ENCODE measurements around the gene SNW1.
"Not testable (repeated sequence)": the region's sequence is repeated elsewhere in the genome, so short reads cannot be mapped to it uniquely, and the experiment has no call there.

SNW1 gene

DNA sequence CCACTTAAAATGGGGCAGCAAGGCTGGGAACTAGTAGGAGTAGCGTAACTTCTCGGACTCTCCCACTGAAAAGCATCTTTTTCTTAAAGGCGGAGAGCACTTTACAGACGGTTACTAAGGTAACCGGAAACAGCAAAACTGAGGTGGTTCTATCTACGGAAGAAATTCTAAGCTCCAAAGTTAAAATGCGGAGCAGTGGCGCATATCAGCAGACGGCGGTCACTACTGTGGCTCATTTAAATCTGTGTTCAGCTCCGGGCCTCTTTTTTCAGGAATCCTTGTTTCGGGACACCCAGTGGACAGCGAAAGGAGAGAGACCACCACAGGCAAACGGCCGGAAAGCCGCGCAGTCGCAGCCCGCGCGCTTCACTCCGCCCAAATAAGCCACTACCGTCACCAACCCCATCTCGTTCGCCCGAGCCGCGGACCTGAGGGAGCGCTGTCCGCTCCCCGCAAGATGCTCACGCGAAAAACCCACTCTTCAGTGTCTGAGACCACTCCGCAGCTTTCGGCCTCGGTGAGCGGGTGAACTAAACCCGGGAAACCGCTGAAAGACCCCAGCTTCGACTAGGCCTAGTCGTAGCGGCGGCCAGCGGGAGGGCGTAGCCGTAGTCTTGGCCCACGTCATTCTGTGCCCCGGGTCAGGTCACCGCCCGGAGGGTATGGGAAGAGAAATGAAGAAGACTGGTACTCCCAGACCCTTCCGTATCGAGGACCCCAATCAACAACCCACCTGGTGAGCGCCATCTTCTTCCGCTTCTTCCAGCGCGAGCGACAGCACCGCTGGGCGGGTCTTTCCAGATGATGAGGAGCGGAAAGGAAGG, at the start of gene SNW1:
Gene SNW1 (minus strand): TSS at position 776 of the 824 bp plus-strand sequence. CDS start 29 bp downstream, at position 747.
- FAIRE-seq, result peak; percentile 77

DNA sequence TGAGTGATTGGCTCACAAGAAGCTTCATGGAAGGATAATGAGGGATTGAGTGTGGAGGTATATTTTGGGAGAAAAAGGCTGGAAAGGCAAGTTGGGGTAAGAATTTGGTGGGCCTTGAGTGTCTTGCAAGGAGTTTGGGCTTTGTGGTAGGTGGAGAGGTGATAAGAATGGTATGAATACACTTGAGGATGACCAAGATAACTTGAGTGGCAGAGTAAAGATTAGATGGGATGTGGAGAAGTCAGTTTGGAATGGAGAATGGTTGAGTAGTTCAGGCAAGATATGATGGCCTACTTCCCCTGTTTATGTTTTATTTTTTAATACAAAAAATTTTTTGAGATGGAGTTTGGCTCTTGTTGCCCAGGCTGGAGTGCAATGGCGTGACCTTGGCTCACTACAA, 48.1 kb upstream of the SNW1 start:
- no peak for FAIRE-seq

DNA sequence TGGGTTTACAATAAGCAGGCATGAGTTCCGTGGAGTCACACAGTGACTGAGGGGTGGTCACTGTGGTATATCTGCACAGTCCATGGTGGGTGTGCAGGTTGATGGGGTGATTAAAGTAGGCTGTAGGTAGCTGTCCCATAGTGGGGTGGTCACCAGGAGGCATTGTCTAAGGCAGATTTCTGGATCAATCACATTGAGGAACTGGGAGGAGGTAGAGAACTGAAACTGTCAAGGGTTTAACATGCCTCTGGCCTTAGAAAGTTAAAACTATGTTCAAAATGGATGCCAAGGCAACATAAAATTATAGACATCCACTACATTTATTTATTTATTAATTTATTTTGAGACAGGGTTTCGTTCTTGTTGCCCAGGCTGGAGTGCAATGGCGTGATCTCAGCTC, 47.3 kb upstream of the SNW1 start:
- FAIRE-seq, result no peak

DNA sequence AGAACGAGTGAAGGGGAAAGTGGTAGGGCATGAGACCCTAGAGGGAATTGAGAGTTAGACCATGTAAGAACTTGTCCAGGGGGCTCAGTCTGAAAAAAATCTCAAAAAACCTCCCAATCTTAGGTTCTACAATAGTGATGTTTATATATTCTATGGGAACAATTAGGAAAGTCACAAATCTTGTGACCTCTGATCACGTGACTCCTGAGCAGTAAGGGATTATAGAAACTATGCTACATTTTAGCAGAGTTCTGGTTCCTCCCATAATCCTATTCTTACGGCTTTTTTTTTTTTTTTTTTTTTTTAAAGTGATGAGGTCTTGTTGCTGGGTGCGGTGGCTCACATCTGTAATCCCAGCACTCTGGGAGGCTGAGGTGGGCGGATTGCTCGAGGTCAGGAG, 44.8 kb upstream of the SNW1 start:
- FAIRE-seq, result no peak

DNA sequence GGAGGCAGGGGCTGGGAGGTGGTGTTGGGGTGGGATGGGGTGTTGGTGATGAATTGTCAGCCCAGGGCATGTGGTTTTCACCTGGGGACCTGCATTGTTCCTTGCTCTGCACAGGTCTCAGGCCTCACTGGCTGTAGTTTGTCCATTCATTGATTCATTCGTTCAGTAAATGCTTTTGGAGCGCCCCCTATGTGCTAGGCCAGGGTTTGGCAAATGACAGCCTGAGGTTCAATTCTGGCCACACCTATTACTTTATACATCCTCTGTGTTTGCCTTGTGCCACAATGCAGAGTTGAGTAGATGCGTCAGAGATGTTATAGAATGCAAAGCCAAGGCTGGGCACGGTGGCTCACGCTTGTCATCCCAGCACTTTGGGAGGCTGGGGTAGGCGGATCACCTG, 43.6 kb upstream of the SNW1 start:
- FAIRE-seq, result no peak

DNA sequence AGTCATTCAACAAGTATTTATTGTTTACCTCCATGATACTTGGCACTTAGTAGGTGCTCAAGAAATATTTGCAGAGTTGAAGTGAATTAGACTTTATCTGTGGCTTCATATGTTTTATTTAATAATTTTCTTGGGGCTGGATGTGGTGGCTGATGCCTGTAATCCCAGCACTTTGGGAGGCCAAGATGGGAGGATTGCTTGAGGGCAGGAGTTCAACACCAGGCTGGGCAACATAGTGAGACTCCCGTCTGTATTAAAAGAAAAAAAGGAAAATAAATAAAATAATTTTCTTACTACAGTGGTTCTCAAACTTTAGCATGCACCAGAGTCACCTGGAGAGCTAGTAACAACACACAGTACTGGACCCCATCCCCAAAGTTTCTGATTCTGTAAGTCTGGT, 39.9 kb upstream of the SNW1 start:
- no peak for FAIRE-seq

DNA sequence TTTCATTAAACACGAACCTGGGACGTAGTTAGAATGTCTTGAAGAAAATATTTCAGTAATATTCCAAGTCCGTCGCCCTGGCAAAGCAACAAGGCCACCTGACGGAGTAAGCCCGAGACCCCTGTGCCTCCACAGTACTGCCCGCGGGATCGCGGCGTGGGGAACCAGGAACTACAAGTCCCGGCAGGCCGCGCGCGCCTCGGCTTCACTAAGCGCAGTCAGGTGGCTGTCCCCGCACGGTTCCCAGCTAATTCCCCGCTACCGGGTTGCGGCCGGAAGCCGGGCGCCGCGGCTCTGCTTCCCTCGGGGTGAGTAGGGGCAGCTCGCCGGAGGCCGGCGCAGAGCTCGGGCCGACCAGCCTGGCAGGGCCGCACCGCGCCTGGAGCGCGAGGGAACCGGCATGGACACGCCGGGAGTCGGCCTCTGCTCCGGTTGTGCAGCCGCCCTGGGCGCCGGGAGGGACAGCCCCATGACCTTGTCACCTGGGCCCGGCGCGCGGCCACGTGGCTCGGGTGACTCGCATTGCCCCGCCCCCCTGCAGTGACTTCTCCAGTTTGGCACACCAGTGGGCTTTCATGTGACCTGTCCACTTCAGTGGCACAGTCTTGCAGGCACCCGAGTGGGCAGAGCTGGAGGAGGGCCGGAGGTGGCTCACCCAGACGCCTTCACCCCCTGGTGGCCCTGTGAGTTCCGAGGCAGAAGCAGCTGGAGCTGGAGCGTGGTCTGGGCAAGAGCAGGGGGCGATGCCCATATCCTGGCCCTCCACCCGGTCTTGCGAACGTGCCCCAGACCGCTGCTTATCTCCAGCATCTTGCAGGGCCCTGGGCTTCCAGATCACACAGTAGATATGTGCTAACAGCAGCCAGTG, 39.1 kb upstream of the SNW1 start, which contains the start of gene ADCK1:
Gene ADCK1 (plus strand): TSS at position 247 of the 868 bp plus-strand sequence. CDS start 18,870 bp downstream, outside the sequence.
- FAIRE-seq, result no peak

DNA sequence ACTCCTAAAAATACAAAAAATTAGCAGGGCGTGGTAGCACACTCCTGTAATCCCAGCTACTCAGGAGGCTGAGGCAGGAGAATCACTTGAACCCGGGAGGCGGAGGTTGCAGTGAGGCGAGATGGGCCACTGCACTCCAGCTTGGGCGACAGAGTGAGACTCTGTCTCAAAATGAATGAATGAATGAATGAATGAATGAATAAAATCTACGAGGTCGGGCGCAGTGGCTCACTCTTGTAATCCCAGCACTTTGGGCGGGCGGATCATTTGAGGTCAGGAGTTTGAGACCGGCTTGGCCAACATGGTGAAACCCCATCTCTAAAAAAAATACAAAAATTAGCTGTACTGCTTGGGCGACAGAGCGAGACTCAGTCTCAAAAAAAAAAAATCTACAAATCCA, 38.5 kb upstream of the SNW1 start:
- not testable (repeated sequence) for FAIRE-seq

DNA sequence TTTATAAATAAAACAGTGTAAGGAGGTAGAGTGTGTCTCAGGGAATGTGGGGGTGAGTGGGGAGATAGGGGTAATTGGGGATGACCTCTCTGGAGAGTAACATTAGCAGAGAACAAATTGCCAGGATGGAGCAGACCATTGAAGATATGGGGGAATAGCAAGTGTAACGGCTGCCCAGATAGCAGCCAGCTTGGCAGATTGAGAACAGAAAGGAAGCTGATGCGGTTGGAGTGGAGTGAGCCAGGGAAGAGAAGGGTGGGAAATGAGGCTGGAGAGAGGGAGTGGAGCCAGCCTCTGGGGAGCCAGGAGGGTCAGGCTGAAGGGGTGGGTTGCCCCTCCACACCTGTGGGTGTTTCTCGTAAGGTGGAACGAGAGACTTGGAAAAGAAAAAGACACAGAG, 33.4 kb upstream of the SNW1 start:
- FAIRE-seq, result no peak

DNA sequence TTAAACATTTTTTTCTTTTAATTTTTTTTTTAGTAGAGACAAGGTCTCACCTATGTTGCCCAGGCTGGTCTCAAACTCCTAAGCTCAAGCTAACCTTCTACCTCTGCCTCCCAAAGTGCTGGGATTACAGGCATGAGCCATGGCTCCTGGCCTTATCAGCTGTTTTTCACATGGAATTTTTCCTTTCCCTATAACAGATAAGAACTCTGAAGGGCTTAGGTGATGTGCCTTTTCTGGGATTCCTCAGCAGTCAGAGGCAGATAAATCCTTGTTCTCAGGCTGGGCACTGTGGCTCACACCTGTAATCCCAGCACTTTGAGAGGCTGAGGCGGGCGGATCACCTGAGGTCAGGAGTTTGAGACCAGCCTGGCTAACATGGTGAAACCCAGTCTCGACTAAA, 32.3 kb upstream of the SNW1 start:
- FAIRE-seq, result not testable (repeated sequence)

DNA sequence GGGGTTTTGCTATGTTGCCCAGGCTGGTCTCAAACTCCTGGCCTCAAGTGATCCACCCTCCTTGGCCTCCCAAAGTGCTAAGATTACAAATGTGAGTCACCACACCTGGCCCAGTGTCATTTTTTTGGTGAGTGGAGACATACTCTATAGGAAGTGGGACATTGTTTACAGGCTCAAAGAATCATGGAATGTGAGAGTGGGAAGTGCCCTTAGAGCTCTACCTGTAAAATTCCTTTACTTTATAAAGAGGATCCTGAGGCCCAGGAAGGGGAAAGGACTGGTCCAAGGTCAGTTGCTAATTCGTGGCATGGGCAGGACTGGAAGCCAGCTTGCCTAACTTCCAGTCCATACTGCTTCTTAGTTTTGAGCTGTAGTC, 30.3 kb upstream of the SNW1 start:
- FAIRE-seq, result no peak

DNA sequence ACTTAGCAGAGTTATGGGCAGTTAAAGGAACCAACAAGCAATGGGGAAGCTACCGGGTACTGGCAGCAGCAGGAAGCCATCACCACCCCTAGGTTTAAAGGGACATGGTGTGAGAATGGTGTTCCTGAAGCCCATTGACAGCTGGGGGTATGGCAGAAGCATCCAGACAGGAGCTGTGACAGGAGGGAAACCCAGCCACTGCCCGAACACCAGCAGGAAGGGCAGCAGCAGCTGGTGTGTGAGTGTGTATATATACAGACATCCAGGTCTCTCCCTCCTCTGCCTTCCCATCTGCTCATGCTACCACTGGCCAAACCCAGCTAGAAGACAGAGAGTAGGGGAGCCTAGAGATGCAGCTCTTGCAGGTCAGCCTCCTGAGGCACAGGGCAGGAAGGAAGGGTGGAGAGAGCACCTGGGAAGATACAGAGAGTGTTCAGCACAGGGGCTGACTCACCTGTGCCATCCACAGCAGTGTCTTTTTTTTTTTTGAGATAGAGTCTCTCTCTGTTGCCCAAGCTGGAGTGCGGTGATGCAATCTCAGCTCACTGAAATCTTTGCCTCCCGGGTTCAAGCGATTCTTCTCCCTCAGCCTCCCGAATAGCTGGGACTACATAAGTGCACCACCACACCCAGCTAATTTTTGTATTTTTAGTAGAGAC, 29.7 kb upstream of the SNW1 start:
- FAIRE-seq, result no peak

DNA sequence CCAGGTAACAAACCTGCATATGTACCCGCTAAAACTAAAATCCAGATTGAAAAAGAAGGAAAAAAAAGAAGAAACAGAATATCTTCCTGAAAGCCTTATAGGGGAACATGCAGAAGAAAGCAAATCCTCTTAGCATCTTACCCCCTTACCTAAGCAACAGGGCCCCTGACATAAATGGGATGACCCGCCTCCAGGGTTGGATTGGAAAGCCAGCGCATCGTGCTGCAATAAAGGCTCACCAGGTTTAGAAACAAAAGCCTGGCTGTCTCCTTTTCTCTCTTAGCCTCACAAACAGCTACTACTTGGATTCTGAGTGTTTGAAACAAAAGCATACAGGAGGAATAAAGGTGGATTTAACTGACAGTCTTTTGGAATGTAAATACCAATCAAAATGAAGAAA, 25.2 kb upstream of the SNW1 start:
- no peak for FAIRE-seq

DNA sequence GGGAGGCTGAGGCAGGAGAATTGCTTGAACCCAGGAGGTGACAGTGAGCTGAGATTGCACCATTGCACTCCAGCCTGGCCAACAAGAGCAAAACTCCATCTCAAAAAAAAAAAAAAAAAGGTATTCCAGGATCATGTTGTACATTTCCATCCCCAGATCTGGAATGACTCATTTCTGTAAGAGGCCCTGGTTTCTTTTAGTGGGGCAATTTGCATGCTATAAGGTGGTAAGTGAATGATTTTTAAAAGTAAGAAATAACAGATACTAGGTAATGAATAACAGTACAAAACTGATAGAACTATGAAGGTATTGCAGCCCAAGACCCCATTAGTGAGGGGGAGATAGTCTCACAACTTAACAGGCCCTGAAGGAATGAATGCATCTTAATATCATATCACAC, 21.2 kb upstream of the SNW1 start:
- no peak for FAIRE-seq

DNA sequence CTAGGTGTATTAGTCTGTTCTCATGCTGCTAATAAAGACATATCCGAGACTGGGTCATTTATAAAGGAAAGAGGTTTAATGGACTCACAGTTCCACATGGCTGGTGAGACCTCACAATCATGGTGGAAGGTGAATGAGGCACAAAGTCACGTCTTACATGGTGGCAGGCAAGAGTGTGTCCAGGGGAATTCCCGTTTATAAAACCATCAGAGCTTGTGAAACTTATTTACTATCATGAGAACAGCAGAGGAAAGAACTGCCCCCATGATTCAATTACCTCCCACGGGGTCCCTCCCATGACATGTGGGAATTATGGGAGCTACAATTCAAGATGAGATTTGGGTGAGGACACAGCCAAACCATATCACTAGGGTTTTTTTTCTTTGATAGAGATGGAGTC, 13.0 kb upstream of the SNW1 start:
- not testable (repeated sequence) for FAIRE-seq

DNA sequence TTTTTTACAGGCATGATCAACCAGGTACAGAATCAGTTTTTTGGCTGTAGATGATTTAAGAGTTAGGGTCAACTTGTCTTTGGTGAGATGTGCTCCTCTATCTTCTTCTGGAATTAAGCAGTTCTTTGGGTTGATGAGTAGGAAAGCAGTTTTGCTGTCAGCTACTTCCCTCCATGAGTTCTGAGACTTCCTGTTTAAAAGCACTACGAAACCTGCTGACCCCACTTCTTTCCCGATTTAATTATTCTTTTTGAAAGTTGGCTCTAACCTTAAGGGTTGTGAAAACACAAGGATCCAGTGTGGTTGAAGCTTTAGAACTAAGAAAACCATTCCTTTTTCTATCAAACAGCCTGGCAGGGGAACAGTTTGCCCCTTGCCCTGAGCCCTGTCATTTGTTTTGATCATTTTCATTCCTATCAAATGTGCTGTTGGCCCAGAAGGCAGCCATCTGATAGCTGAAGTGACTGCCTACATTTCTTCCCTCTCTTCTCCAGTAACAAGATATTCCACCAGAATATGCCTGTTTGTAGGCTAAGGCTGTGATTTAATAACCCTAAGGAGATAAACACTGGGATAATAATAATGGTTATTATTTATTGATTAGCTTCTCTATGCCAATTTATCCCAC, 7.6 kb upstream of the SNW1 start:
- not testable (repeated sequence) for FAIRE-seq

DNA sequence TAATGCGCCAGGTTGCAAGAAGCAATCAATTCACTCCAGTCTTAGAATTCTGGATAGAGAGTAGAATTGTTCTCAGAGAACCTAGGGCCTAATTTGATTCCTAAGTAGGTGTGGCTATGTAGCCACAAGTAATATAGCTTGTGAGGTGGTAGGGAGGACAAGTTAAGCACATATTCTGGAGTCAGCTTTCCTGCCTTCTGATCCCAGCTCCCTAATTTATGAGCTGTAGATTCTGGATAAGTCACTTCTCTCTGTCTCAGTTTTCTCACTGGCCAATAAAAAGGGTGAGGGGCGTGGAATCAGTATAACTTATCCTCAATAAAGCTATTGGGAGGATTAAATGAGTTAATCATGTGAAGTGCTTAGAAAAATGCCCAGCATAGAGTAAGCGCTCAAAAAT, 3.0 kb upstream of the SNW1 start:
- FAIRE-seq, result no peak

DNA sequence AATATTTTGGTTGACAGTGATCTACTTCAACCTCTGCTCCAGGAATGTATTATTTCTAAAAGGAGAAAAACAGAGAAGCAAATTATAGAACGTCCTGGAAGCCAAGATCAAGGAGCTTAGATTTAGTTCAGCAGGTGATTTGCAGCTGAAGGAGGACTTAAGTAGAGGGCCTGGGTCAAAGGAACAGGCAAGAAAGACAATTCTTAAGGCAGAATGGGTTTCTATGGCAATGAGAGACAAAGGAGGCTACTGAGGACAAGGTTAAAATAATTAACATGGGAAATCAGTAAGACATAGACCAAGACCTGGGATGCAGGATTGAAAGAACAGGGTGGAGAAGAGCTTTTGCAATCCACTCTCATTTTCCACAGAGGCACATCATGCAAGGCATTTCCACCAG, 2.4 kb upstream of the SNW1 start:
- no peak for FAIRE-seq

DNA sequence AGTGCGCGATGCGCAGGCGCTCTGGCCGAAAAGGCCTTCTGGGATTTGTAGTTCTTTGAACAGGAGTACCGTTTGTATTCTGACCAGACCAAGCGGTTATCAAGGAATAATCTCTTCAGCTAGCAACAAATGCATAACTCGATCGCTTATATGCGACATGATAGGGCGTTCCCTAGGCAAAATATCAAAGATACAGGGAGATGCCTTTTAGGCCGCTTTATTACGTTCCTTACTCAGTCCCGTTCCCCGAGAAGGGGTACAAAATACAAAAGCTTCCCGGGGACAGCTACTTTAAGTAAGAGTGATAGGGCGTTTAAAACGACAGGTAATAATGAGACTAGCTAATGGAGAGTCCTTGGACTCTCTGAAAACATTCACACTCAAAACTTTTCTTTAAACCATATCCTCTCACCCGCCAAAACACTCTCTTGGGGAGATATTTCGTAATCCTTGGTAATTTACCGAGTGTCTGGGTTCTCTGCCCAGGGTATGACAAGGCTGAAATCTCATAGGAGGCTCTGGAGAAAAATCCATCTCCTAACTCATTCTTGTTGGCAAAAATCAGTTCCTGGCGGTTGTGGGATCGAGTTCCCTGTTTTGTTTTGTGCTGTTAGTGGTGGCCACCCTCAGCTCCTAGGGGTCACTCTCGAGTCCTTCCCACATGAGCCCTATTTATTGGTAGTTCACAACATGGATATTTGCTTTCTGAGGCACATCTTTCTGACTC, 412 bp upstream of the SNW1 start:
- FAIRE-seq, result no peak

DNA sequence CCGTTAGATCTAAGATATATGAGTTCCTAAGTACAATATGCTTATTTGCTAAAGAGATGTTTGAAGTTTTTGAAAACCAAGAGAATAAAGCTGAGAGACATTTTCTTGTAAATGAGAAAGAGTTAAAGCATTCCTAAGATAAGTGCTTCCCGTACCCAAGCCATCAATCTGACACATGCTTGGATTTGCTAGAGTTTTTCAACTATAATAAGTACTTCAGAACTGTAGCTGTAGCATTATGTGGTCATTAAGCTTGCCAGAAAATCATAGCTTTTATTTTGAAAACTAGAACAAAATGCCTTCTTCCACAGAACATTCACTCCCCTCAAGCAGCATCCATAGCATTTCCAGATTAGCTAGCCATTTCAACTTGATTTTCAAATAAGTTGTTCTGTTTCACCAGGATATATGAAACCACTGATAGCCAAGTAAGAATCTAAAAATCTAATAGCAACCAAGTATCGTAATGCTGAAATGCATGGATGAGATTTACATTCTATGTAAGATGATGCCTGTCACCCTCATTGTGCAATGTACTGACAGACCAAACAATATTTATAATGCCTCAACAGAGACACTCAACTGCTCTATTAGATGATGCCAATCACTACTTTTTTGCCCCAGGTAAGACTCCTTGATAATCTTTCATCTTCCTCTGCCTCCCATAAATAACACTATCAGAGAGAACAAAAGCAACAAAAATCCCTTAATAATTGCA, 8.0 kb downstream of the SNW1 start:
- FAIRE-seq, result no peak

DNA sequence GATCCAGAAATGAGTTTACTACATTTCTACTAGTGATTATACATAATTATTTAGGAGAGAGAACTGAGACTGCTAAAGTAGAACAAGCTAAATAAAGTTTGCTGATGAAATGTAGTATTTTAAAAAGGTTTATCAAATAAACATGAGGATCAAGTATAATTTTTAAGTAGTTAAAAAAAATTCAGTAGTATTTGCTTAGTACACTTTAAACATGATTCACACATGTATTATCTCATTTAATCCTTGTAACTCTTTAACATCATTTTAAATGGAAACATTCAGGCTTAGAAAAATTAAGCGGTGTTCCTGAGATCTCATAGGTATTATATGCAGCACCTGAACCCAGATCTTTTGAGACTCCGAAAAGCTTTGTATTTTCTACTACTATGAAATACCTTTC, 8.7 kb downstream of the SNW1 start:
- FAIRE-seq, result peak; percentile 59

DNA sequence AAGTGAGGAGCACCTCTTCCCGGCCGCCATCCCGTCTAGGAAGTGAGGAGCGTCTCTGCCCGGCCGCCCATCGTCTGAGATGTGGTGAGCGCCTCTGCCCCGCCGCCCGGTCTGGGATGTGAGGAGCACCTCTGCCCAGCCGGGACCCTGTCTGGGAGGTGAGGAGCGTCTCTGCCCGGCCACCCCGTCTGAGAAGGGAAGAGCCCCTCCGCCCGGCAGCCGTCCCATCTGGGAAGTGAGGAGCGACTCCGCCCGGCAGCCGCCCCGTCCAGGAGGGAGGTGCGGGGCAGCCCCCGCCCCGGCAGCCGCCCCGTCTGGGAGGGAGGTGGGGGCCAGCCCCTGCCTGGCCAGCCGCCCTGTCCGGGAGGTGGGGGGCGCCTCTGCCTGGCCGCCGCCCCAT, 13.5 kb downstream of the SNW1 start:
- FAIRE-seq, result not testable (repeated sequence)

Measured in A204.1 (cell line).